SK-N-SH (cell line): Measurements from ENCODE around the gene PPP1R15A. TPM values are rescaled to one million over a fixed set of nuclear protein-coding genes. Genes with fewer than 3 reads are reported as not detected.

ENCODE experiments used
- CTCF ChIA-PET: fragments of 300-600, 350-600 bp; formaldehyde crosslinking; extraction: SDS; loops from one replicate; lab custom pipeline; 2021; lab: Yijun Ruan, JAX
- POLR2A ChIA-PET: fragments of 350-600 bp; sonication (Branson Sonifier 250); formaldehyde crosslinking; extraction: SDS; loops from one replicate; lab custom pipeline; 2020; ENCODE audit warnings: antibody characterized with exemption, inconsistent platforms; lab: Yijun Ruan, JAX
- DNase-seq: peaks from one replicate; pipeline ENCODE4 v3.0.0; 2012
- H2AFZ ChIP-seq: fragments of 200-600 bp; sonication (generic); 2 replicates; pipeline ENCODE4 v1.8.1; 2016; ENCODE audit warnings: antibody characterized with exemption, mild to moderate bottlenecking, low read depth
- H3F3A ChIP-seq: fragments of 200-600 bp; sonication (generic); replicated peaks from 2 replicates; pipeline ENCODE3; 2016; ENCODE audit warnings: antibody characterized with exemption, mild to moderate bottlenecking; ENCODE audit not compliant: insufficient read depth
- H3K27ac ChIP-seq, 2 experiments: fragments of 200-500 bp in 1 of 2; fragments of 200-600 bp in 1 of 2; sonication (Bioruptor generic) in 1 of 2; sonication (generic), shearing (Covaris generic) in 1 of 2; 2 replicates each; pipeline versions ENCODE4 v1.5.1 to v1.6.1; 2014 to 2016; ENCODE audit warnings: low read depth in 2 of 2, inconsistent platforms in 1 of 2, low read length in 1 of 2, mild to moderate bottlenecking in 1 of 2, mixed read lengths in 1 of 2
- H3K27me3 ChIP-seq: fragments of 200-600 bp; sonication (generic), shearing (Covaris generic); 2 replicates; pipeline ENCODE4 v1.6.1; 2016; ENCODE audit warnings: mixed run types; ENCODE audit not compliant: insufficient read depth
- H3K36me3 ChIP-seq, 2 experiments: fragments of 200-500 bp in 1 of 2; fragments of 200-600 bp in 1 of 2; sonication (Bioruptor generic) in 1 of 2; sonication (generic) in 1 of 2; replicated peaks in 1 of 2; 2 replicates each; pipeline versions ENCODE3 to v1.5.1; 2014 to 2016; ENCODE audit warnings: low read length in 1 of 2, mild to moderate bottlenecking in 1 of 2; ENCODE audit not compliant: insufficient read depth in 2 of 2, control insufficient read depth in 1 of 2
- H3K4me1 ChIP-seq, 2 experiments: fragments of 200-500 bp in 1 of 2; fragments of 200-600 bp in 1 of 2; sonication (Bioruptor generic) in 1 of 2; sonication (generic), shearing (Covaris generic) in 1 of 2; 2 replicates each; pipeline versions ENCODE4 v1.5.1 to v1.6.1; 2014 to 2016; ENCODE audit warnings: low read depth in 1 of 2, low read length in 1 of 2, mixed run types in 1 of 2; ENCODE audit not compliant: insufficient read depth in 2 of 2, control insufficient read depth in 1 of 2
- H3K4me2 ChIP-seq: fragments of 200-600 bp; sonication (generic), shearing (Covaris generic); 2 replicates; pipeline ENCODE4 v1.6.1; 2017; ENCODE audit warnings: mixed run types
- H3K4me3 ChIP-seq, 2 experiments: fragments of 200-500 bp in 1 of 2; fragments of 200-600 bp in 1 of 2; sonication (Bioruptor generic) in 1 of 2; sonication (generic), shearing (Covaris generic) in 1 of 2; 2 replicates each; pipeline versions ENCODE4 v1.5.1 to v1.8.1; 2014 to 2016; ENCODE audit warnings: low read depth in 2 of 2, inconsistent platforms in 1 of 2, low read length in 1 of 2, mild to moderate bottlenecking in 1 of 2, mixed read lengths in 1 of 2, moderate library complexity in 1 of 2
- H3K79me2 ChIP-seq: fragments of 200-600 bp; sonication (generic); 2 replicates; pipeline ENCODE4 v1.8.1; 2017; ENCODE audit warnings: mild to moderate bottlenecking; ENCODE audit not compliant: insufficient read depth
- H3K9ac ChIP-seq: fragments of 200-600 bp; sonication (generic); 2 replicates; pipeline ENCODE4 v1.6.1; 2017; ENCODE audit warnings: mixed run types
- H3K9me2 ChIP-seq: fragments of 200-600 bp; sonication (generic); 2 replicates; pipeline ENCODE4 v1.6.1; 2017; ENCODE audit warnings: mixed run types
- H3K9me3 ChIP-seq: fragments of 200-600 bp; sonication (generic); 2 replicates; pipeline ENCODE4 v1.6.1; 2017; ENCODE audit warnings: mixed run types, mild to moderate bottlenecking, moderate library complexity
- H4K20me1 ChIP-seq: fragments of 200-600 bp; sonication (generic); 2 replicates; pipeline ENCODE4 v1.6.1; 2017; ENCODE audit warnings: mild to moderate bottlenecking, mixed run types; ENCODE audit not compliant: insufficient read depth
- CHD2 ChIP-seq: fragments of 150-350 bp; IDR thresholded peaks from 2 replicates; pipeline ENCODE4 v1.6.1; 2018; ENCODE audit warnings: low read length; ENCODE audit not compliant: partially characterized antibody
- EP300 ChIP-seq, 2 experiments: IDR thresholded peaks; 2 replicates each; pipeline versions ENCODE4 v1.4.0 to v1.6.1; 2012; ENCODE audit warnings: borderline replicate concordance in 1 of 2, low read depth in 1 of 2, low read length in 1 of 2
- FOSL2 ChIP-seq: IDR thresholded peaks from 2 replicates; pipeline ENCODE4 v1.4.0; 2012; ENCODE audit warnings: low read depth, mild to moderate bottlenecking, moderate library complexity, borderline replicate concordance
- GABPA ChIP-seq: IDR thresholded peaks from 2 replicates; pipeline ENCODE4 v1.4.0; 2012; ENCODE audit warnings: low read depth, mild to moderate bottlenecking
- RAD21 ChIP-seq: IDR thresholded peaks from 2 replicates; pipeline ENCODE4 v1.6.1; 2012; ENCODE audit warnings: mild to moderate bottlenecking, low read length
- RCOR1 ChIP-seq: fragments of 150-350 bp; IDR thresholded peaks from 2 replicates; pipeline ENCODE4 v1.6.1; 2017; ENCODE audit warnings: antibody characterized with exemption, low read length
- TCF12 ChIP-seq: IDR thresholded peaks from 2 replicates; pipeline ENCODE4 v1.4.0; 2012
- TEAD4 ChIP-seq: IDR thresholded peaks from 2 replicates; pipeline ENCODE4 v1.4.0; 2012; ENCODE audit warnings: mild to moderate bottlenecking, borderline replicate concordance; ENCODE audit not compliant: insufficient read depth
- WGBS: methylation state at CpG from one replicate; pipeline ENCODE4 v1.1.6; 2017; ENCODE audit warnings: low lambda C conversion rate; 5-methylcytosine and 5-hydroxymethylcytosine counted together
- polyA plus RNA-seq, 3 experiments: library from polyadenylated mRNA; depleted of rRNA; stranded (reverse); fragments of >200 nt; gene quantifications; 2 replicates each; pipeline ENCODE4 v1.2.3, GENCODE V29; 2012
- TF ChIP-seq, protein P1 (sequence below): IDR thresholded peaks from 2 replicates; pipeline ENCODE4 v1.6.1; 2012; ENCODE audit warnings: mild to moderate bottlenecking, low read depth, low read length, moderate library complexity
- TF ChIP-seq, protein P2 (sequence below): IDR thresholded peaks from 2 replicates; pipeline ENCODE4 v1.4.0; 2012; ENCODE audit warnings: low read depth

The PPP1R15A gene
- polyA plus RNA-seq, 1 of the 3 experiments (the other 2 are of a cell fraction): 73.7 TPM

DNA sequence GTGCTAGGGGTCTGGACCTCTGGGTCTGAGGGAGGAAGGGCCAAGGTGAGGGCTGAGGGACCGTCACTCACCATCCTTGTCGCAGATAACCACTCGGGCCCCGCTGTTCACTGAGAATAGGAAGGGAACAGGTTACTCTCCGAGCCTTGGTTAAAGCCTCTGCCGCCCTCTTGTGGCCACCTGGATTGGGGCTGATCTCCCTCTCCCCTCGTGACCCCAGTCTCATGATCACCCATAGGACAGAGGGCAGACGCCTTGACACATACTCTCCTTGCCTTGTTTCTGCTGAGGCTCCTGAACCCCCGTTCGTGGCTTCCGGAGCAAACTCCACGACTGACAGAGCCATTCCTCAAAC, 36.5 kb upstream of the PPP1R15A start (continued):
- TF ChIP-seq, protein P1, sequence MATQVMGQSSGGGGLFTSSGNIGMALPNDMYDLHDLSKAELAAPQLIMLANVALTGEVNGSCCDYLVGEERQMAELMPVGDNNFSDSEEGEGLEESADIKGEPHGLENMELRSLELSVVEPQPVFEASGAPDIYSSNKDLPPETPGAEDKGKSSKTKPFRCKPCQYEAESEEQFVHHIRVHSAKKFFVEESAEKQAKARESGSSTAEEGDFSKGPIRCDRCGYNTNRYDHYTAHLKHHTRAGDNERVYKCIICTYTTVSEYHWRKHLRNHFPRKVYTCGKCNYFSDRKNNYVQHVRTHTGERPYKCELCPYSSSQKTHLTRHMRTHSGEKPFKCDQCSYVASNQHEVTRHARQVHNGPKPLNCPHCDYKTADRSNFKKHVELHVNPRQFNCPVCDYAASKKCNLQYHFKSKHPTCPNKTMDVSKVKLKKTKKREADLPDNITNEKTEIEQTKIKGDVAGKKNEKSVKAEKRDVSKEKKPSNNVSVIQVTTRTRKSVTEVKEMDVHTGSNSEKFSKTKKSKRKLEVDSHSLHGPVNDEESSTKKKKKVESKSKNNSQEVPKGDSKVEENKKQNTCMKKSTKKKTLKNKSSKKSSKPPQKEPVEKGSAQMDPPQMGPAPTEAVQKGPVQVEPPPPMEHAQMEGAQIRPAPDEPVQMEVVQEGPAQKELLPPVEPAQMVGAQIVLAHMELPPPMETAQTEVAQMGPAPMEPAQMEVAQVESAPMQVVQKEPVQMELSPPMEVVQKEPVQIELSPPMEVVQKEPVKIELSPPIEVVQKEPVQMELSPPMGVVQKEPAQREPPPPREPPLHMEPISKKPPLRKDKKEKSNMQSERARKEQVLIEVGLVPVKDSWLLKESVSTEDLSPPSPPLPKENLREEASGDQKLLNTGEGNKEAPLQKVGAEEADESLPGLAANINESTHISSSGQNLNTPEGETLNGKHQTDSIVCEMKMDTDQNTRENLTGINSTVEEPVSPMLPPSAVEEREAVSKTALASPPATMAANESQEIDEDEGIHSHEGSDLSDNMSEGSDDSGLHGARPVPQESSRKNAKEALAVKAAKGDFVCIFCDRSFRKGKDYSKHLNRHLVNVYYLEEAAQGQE: no peak
- TF ChIP-seq TCF12 (no peak), RAD21 (peak; percentile 92)
- TF ChIP-seq, protein P2, sequence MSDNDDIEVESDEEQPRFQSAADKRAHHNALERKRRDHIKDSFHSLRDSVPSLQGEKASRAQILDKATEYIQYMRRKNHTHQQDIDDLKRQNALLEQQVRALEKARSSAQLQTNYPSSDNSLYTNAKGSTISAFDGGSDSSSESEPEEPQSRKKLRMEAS: no peak; the same call in 1 of the 2 replicates

DNA sequence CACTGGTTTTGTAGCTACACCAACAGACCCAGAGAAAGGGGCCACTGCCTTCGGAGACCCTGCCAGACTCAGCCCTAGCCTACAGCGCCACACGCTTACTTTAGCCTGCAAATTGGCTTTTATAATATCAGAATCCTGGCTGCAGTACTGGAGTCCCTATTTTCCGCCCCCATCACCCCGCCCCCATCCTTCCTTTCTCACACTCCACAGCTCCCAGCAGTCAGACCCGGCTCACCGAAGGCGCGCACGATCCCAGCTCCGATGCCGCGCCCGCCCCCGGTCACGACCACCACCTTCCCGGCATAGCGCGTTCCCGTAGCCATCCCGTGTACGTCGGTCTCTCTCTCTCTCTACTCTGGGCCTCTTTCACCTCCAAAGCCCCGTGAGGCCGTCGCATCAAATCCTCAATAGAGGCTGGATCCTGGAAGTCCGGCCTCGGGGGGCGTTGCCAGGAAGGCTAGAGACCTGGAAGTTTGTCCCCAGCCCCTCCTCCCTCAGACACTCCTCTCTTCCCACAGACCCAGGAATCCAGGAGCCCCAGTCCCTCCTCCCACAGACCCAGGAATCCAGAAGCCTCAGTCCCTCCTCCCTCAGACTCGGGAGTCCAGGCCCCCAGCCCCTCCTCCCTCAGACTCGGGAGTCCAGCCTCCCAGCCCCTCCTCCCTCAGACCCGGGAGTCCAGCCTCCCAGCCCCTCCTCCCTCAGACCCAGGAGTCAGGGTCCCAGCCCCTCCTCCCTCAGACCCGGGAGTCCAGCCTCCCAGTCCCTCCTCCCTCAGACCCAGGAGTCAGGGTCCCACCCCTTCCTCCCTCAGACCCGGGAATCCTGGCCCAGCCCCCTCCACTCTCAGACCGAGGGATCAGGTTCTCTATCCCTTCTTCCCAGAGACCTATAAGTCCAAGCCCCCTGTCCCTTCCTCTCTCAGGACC, 35.9 kb upstream of the PPP1R15A start, which contains the start of gene HSD17B14:
TSS of gene HSD17B14 (minus strand) at position 403 of the 929 bp plus-strand sequence. CDS start at position 323, 80 bp downstream.
- Histone ChIP-seq H3K79me2 (no peaks in the 10 kb centered on the region), H3K36me3 (no peaks in the 10 kb centered on the region), H2AFZ (peak within 1 kb of the TSS; percentile 96), H3K4me2 (peak within 1 kb of the TSS; percentile 90), H3K4me3 (peak within 1 kb of the TSS; percentile 63 to 71), H3K9me2 (no peaks in the 10 kb centered on the region), H3K27ac (peak within 1 kb of the TSS; percentile 83 to 89), H3K9me3 (no peaks in the 10 kb centered on the region), H4K20me1 (no peaks in the 10 kb centered on the region), H3K4me1 (peaks cover 0 to 12% of the 10 kb centered on the region in 2 experiments; a peak in 1 of 4 replicates), H3K9ac (peak within 1 kb of the TSS; percentile 69), H3F3A (peaks cover 21% of the 10 kb centered on the region), H3K27me3 (no peaks in the 10 kb centered on the region)
- TF ChIP-seq EP300 (IDR thresholded peaks at IDR 0.05; ENCODE audit: borderline replicate concordance in 1 of 2, low read depth in 1 of 2, low read length in 1 of 2) (no peak), CHD2 (peak; percentile 15), RAD21 (no peak), TEAD4 (no peak), RCOR1 (no peak), GABPA (no peak), FOSL2 (no peak)
- TF ChIP-seq, protein P2: 0 out of 2 replicates have a peak, but pooled peaks have one; percentile 11
- WGBS: 2% methylated on average over 35 of the region's 35 CpGs
- ChIA-PET CTCF (interaction anchor here (0.6 to 15.2 kb wide), 25 partner anchors 9 to 190 kb away, joined by 3 to 457 read pairs (median 5); partner anchors contain the start of genes CA11, FGF21, NUCB1 and PPP1R15A), POLR2A (interaction anchor here (0.6 to 1.5 kb wide), 3 partner anchors 40 to 134 kb away, joined by 3 to 4 read pairs (median 4); no protein-coding TSS in a partner anchor)
- peak; percentile 67 for DNase-seq
